ENCODE results near the gene PTPRR. TPM values are rescaled to one million over a fixed set of nuclear protein-coding genes. Genes with fewer than 3 reads are reported as not detected.

PTPRR gene
- total RNA-seq, 1 donor, result 0.27 TPM

DNA sequence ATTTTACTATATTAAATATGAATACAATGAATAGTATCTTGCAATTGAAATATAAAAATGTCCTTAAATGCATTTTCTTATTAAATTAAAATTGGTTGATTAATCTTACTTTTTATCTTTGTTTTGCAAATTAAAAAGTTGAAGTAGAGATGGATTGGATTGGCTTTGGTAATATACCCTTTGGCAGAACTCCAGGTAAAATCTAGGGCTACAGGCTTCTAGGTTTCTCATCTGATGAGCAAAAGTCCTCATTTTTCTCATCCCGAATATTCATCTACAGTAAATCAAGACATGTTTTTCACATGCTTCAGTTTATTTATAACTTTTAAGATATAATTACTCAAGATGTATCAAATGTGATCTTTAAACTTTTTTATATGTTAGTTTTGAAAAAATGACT is 2.2 kb downstream of the PTPRR start:
- DNase-seq (ENCODE audit: low read depth in 2 of 3, low spot score in 2 of 3), result no peak

DNA sequence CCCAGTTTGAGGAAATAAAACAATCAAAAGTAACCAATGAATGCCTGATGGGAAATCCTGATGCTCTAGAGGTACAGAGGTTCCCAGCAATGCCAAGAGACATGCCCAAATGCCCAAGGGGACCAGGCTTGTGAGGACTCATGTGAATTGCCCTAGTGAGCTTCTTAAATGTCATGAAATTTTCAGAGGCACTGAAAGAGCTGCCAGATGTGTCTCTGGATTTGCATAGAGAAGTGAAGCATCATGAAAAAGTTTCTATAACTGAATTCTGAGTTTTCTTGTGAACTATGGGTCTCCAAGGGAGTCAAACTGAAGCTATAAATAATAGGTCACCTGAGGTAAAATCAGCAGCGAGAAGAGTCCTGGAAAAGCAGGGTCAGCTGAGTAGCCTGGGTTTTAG is 9.9 kb downstream of the PTPRR start:
- DNase-seq (ENCODE audit: low read depth in 2 of 3, low spot score in 2 of 3), result no peak

DNA sequence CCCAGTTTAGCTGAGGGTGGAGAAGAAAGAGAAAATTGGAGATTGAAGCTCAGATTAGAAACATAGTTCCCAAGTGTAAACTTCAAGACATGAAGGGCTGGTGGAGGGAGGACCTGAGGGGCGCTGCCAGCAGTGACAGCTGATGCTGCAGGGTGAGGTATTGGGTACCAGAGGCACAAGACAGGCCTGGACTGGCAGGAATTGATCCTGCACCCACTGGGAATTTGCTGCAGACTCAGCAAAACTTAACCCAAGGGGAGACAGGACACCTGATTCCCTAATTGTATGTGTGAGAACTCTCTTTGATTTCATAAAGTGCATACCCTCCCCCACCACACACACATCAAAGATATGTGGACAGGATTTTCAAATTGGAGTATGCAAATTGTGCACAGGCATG is 11.6 kb downstream of the PTPRR start:
- no peak for DNase-seq (ENCODE audit: low read depth in 2 of 3, low spot score in 2 of 3)

DNA sequence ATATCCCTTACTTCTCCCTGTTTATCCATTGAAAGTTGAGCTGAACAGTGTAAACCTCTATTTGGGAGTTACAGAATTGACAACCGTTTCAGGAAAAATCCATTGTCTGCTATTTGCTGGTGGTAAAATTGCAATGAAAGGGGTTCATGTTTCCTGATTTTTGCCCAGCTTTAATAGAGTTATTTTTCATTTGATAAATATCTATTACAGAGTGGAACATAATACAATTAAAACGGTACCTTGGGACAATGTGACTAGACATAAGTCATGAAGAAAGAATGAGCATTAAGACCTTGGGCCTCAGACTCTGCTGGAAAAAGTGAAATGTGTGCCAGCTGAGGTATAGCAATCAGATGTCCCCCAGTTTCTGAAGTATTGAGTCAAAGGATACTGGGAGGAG is 13.1 kb downstream of the PTPRR start:
- no peak for DNase-seq (ENCODE audit: low read depth in 2 of 3, low spot score in 2 of 3)

DNA sequence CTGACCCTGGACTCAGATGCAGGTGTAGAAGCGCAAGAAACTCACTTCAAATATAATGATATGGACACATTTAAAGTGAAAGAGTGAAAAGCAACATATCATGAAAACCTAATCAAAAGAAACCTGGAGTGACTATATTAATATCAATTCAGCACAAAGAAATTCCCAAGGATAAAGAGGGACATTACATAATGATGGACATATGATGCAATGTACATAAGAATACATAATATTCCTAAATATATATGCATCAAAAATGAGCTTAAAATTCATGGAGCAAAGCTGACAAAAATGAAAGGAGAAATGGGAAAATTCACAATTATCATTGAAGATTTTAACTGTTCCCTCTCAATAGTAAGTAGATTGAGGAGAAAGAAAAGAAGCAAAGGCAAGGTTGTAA is 24.6 kb downstream of the PTPRR start:
- DNase-seq (ENCODE audit: low read depth in 2 of 3, low spot score in 2 of 3), result no peak

DNA sequence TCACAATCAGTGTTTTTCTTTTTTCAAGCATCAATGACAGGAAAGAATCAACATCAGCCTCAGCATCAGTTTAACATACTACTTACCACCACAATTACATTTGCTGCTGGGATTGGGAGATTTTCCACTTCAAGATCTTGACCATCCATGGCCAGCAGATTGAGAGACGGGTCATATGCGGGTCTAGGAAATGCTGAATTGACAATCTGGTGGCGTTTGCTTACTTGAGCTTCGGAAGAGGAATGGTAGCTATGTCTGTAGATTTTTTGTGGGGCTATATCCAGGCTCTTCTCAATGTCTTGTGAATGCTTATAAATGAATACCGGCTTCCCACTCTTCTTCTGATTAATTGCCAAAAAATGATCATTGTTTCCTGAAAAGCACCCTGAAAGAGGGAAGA is 27.9 kb downstream of the PTPRR start:
- DNase-seq (ENCODE audit: low read depth in 2 of 3, low spot score in 2 of 3), result no peak

DNA sequence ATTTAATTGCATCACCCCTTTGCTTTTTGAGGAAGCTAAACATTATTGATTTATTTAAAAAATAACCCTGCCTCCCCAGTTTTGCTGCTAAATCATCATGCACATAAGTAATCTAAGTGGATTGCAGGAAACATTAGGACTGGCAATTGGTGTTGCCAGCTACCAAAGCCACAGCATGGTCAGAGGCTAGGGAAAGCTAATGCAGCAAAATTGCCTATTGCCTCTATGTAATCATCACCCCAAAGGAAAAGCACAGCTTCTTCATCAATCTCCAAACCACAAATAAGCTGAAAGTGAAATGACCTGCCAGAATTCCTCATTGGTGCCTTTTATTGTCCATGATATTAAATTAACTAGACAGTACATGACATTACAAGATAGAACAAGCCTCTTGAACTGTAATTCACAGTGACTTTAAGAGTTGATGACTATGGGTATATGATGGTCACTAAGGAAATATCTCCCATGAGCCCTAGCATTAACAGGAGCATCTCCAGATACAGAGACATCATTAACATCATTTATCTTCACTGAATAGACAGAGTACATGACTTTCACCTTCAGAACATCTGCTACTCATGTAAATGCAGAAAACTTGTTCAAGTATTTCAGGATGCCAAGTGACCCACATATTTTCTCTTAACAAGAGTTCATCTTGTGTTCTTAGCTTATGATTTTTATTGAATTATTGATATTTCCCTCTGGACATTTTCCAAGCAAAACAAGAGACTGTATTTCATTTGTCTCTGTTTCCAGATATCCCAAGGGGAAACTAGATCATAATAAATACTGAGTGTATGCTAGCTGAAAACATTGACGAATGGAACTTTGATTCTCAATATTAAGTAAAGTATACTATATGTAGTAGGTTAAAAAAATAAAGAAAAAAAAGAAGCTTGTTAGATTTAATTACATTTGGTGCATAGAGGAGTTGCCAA is 29.4 kb downstream of the PTPRR start:
- DNase-seq (ENCODE audit: low read depth in 2 of 3, low spot score in 2 of 3), result no peak

DNA sequence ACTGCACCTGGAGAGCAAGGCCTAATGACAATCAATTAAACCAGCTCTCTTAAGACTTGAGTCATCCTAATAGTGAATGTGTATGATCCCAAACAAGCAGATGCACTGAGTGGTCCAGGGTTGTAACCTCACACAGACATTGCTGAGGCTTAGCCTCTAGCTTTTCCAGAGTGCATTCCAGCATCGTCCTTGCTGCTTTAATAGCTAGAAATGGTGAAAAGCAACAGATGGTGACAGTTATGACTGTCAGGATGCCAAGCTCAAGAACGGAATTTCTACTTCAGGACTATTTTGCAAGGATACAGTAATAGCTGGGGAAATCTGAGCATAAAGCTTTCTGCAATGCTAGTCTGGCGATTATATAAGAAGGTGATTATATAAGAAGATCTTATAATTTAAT is 34.6 kb downstream of the PTPRR start:
- DNase-seq (ENCODE audit: low read depth in 2 of 3, low spot score in 2 of 3), result no peak

DNA sequence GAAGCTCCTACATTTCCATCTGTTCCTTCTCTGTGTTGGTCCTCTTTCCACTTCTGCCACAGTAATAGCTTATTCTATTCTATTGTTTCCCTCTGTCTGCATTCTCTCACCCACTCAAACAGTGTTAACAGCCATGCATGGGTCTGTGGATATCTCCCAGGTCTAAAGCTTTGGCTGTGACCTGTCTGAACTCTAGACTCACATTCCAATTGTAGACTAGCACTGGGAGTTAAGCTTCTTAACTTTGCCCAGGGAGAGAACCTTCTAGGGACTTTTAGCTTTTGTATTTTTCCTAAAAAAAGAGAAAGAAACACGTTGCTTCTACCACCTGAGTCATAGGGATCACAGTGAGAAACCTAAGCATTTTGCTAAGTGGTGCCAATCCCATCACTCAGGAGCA is 36.7 kb downstream of the PTPRR start:
- DNase-seq (ENCODE audit: low read depth in 2 of 3, low spot score in 2 of 3), result no peak

DNA sequence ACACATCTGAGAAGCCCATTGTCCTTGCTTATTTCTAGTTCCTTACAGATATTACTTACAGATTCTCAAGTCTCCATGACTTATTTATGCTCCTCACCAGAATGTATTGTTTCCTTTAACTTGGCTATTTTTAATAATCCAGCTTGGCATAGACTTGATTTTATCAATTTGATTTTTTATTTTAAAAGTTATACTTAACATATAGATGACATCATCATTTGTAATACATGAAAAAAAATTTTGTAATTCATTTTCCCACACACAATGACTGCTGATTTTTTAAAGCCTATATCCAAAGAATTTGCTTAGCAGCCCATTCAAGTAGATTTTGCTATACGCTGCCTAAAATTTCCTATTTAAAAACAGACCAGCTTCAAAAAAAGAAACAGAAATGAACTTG is 39.8 kb downstream of the PTPRR start:
- no peak for DNase-seq (ENCODE audit: low read depth in 2 of 3, low spot score in 2 of 3)

DNA sequence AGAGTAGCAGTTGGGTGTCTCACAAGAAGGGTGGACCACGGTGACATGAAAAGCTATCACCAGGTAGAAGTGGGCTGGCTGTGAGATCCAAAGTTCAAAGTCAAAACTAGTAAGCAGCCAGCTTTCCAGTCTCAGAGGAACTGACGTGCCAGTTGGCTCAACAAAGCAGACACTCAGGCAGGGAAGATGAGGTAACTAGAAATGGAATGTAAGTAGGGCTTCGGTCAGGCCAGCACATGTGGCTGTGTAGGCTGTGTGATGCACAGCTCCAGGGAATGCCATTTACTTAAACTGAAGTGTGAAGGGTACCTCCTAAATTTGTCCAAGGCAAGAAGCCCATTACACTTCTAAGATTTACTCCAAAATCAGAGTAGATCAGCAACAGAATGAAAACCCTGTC is 43.6 kb downstream of the PTPRR start:
- no peak for DNase-seq (ENCODE audit: low read depth in 2 of 3, low spot score in 2 of 3)

DNA sequence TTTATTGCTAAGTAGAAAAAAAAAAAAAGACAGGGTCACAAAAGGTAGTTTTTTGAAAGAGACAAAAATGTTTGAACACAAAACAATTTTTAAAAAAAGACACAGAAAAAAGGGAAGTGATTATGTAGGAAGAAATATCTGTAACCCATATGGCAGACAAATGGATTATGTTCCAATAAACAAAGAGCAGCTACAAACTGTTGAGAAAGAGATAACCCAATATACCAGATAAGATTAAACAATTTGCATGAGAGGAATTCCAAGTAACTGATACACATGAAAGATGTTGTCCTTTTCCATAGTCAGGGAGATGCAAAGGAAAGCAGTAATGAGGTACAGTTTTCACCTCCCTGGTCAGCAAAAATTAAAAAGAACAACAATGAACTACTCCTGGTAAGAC is 44.9 kb downstream of the PTPRR start:
- DNase-seq (ENCODE audit: low read depth in 2 of 3, low spot score in 2 of 3), result no peak

DNA sequence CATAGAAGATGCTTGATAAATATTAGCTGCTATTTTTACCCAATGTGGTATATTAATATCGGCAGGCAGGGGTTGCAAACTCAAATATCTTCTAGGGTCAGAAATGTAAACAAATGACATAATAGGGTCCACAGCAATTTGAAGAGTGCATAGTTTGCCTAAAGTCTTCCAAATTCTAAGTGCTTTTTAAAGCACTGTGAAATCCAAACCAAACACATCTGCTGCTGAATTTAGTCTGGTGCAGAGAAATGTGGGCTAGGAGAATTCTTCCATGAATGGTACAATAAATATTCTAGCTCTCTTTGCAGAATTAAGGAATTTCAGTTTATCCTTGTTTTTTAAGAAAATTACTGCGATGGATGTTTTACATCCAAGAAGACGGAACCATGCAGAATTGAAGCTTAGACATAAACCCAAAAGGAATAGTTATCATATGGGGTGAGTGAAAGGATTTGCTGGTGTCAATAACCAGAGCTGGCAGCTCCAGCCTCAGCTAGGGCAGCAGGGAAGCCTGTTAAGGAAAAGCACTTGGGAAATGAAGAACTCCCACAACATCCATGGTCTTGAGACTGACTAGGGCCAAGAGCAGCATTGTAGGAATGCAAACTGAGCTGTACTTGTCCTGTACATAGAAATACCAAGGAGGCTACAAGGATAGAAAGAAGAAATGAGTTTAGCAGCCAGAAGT is 65.5 kb downstream of the PTPRR start:
- no peak for DNase-seq (ENCODE audit: low read depth in 2 of 3, low spot score in 2 of 3)

DNA sequence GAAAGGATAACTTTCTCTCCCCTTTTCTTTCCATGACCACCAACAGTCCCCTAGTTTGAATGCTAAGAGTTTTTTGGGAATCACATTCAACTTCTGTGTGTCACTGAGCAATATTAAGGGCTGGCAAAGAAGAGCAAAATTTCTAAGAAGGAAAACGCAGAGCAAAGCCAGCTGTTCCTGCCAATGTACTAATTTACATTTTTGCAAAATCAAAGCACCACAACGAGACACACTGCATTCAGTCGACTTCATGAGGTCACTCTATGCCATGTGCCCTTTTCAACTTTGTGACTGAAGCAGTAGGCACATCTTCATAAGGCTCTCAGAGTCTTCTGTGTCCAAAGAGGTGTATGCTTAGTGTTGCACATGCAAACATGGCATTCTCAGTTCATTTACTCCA is 66.4 kb downstream of the PTPRR start:
- DNase-seq (ENCODE audit: low read depth in 2 of 3, low spot score in 2 of 3), result no peak

DNA sequence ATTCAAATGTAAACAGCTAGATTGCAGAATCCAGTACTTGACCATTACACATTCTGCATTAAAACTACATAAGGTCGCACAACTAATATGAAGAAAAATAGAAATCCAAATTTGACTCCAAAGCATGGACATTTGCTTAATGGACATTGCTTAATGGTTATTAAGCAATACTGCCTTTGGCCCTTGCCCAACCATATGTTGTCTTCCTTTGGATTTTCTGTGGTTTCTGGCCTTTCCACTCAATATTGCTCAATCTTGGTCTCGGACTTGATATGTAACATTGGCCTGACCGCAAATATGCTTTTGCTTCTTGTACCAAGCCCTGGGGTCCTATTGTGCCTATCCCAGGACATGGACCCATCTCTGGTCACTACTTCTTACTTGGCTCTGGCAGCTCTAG is 67.2 kb downstream of the PTPRR start:
- no peak for DNase-seq (ENCODE audit: low read depth in 2 of 3, low spot score in 2 of 3)

DNA sequence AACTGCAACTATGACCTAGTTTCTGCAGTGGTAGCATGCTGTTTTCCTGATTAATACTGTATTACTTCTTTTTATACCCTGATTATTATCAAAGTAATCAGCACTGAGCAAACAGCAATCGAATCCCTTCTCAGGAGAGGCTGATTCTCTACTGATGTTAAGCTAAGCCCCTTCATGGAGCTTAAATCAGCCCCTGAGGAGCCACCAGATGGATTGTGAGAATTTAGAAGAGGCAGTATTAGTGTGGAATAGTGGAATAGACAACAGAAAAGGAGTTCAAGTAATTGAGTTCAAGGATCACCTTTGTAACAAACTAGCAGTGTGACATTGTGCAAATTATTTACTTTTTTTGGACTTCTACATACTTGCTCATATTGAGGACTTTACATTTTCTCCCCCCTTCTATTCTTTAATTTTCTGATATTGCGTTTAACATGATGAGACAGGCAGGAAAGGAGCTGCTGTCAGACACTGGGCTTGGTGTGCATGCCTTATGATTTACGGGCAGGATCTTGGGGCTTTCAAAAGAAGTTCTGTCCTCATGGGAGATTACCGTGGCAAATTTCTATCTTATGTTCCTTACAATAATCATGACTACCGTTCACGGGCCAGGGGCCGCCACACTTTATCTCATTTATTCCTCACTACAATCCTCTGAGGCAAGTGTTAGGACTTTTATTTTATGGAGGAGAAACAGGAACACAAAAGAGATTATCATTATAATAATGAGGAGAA is 68.0 kb downstream of the PTPRR start:
- DNase-seq (ENCODE audit: low read depth in 2 of 3, low spot score in 2 of 3), result no peak

DNA sequence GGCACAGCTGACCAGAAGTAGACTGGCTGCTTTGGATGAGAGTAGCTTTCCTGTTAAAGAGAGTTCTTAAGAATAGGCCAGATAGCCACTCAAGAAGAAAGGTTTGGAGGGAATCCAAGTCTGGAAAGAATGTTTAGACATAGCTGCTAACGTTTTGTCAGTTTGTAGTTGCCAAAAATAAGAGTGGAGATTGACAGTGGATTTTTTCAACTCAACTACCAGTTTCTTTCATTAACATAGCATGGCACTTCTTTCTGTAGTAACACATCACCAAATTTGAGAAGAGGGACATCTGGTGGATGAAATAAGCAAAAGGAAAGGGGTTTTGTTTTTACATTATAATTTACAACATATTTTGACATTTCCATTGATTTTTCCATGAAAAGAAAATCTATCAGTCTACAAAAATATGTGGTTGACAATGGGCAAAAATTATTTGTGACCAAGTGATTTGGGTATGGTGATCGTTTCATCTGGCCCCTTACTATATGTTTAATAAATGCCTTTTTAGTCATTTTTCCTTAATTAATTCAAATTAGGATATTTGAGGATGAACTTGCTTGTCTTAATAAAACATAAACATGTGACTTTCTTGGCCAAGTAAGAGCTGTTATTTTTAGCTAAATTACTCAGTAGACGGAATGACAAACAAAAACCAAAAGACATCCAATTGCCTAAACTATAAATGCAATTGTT is 71.1 kb downstream of the PTPRR start:
- DNase-seq (ENCODE audit: low read depth in 2 of 3, low spot score in 2 of 3), result peak in 1 of 3 donors; percentile 6

DNA sequence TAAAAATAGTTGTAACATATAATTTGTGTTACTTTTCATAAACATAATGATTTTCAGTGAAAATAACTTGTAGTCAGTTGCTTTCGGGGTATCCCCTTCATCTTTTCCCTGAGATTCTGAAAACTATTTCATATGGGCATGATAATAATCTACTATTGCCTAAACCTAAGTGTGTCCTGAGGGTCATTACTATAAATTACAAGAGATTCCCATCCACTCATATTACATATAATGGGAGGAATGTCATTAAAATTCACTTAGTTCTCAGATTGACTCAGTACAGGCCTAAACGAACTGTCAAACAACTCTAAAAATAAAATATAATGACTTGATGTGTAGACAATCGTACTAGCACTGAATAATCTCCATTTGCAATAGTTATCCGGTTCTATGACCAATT is 72.7 kb downstream of the PTPRR start:
- DNase-seq (ENCODE audit: low read depth in 2 of 3, low spot score in 2 of 3), result no peak

DNA sequence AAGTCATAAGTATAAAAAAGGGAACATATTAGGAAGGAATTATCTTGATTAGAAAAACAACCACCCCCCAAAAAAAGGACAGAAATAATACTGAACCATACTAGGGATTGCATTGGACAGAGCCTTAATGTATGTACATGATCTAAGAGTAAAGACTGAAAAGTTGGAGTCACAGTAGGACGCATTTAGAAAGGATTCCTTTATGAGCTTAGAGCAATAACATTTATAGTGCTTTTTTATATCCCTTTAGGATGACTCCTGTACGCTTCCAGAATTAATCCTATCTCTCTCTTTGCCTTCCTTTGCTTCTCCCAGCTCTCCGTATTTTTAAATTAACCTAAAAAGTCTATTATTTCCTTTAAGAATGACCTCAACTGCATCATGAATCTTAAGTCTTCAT is 75.3 kb downstream of the PTPRR start:
- DNase-seq (ENCODE audit: low read depth in 2 of 3, low spot score in 2 of 3), result no peak

DNA sequence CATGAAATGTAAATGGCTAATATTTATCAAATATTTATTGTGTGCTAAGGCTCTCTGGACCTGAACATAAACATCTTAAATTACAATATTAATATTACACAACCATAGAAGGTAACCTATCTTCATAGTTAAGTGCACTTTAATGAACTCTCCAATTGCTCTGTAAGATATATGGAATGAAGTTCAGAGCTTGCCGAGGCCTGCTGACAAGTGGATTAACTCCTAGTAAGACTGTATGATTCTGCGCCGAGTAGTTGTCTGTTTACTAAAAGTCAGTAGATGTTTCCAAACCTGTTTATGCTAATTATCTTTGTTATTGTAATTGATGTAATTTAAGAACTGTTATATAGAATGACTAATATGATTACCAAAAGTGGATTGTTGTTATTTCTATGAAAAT is 77.2 kb downstream of the PTPRR start:
- no peak for DNase-seq (ENCODE audit: low read depth in 2 of 3, low spot score in 2 of 3)

DNA sequence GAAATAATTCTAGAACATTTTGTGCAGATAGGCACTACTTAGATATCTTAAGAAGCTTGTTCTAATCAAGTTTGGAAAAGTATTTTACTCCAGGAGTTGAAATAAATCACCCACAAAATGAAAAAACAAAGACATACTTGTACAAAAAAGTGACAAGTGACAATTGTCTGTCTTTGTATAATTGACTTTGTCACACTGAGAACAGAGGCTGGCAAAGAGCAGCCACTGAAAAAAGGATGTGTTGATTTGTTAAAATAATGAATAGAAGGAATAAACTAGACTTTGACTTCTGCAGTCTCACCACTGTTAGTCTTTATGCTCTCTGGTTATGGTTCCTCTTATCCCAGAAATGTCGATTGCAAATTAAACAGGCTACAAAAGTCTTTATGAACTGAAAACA is 77.6 kb downstream of the PTPRR start:
- no peak for DNase-seq (ENCODE audit: low read depth in 2 of 3, low spot score in 2 of 3)
